PFSK-1 (cell line): ENCODE data around the gene SH2D4B.

Experiments used
- REST ChIP-seq, 2 experiments: IDR thresholded peaks; 2 replicates each; pipeline versions ENCODE4 v1.6.1 to v1.8.0; 2011 to 2012; ENCODE audit warnings: low read depth in 2 of 2, low read length in 2 of 2, control low read depth in 1 of 2, inconsistent platforms in 1 of 2, mild to moderate bottlenecking in 1 of 2, moderate library complexity in 1 of 2; ENCODE audit not compliant: insufficient read depth in 1 of 2
- TAF1 ChIP-seq: IDR thresholded peaks from 2 replicates; pipeline ENCODE4 v1.6.1; 2012; ENCODE audit warnings: low read length, control low read depth, borderline replicate concordance; ENCODE audit not compliant: insufficient read depth

GRCh38 chr10:80506189-80506575 is 31.5 kb upstream of the SH2D4B start:
- no peak for TF ChIP-seq REST (IDR thresholded peaks at IDR 0.05; ENCODE audit: insufficient read depth in 1 of 2, low read depth in 2 of 2, low read length in 2 of 2)
- no peak for TF ChIP-seq TAF1
